Nephron progenitor cell (in vitro differentiated cells): ENCODE measurements around the gene CNOT8.
A peak's percentile ranks its signal among the peaks of the same experiment; 100 is the strongest.

Experiments
- DNase-seq: peaks from one replicate; pipeline ENCODE4 v3.0.0; 2021
- H3K27ac Mint-ChIP-seq: 2 replicates; pipeline ENCODE4 v1.8.0; 2021; ENCODE audit warnings: mild to moderate bottlenecking, moderate library complexity, mixed read lengths
- H3K27me3 Mint-ChIP-seq: 2 replicates; pipeline ENCODE4 v1.8.0; 2021; ENCODE audit warnings: mild to moderate bottlenecking, low read depth, mixed read lengths; ENCODE audit not compliant: poor library complexity
- H3K36me3 Mint-ChIP-seq: 2 replicates; pipeline ENCODE4 v1.8.0; 2021; ENCODE audit warnings: low read depth, mixed read lengths
- H3K4me1 Mint-ChIP-seq: 2 replicates; pipeline ENCODE4 v1.8.0; 2021; ENCODE audit warnings: mixed read lengths
- H3K4me3 Mint-ChIP-seq: 2 replicates; pipeline ENCODE4 v1.8.0; 2021; ENCODE audit warnings: mild to moderate bottlenecking, moderate library complexity, mixed read lengths
- H3K9me3 Mint-ChIP-seq: 2 replicates; pipeline ENCODE4 v1.8.0; 2021; ENCODE audit warnings: mild to moderate bottlenecking, moderate library complexity, mixed read lengths
- CTCF ChIP-seq: fragments of 200-600 bp; sonication (generic); IDR thresholded peaks from 2 replicates; pipeline ENCODE4 v1.5.0; 2021; ENCODE audit warnings: antibody characterized with exemption

The CNOT8 gene

GRCh38 chr5:154858297-154858971 is at the start of gene CNOT8:
CNOT8 (plus strand) TSS chr5:154858627; CDS start chr5:154863279, 4,652 bp downstream.
- Mint-ChIP-seq H3K27ac (peak within 1 kb of the TSS; percentile 100), H3K36me3 (peaks cover 20% of the 10 kb centered on the region), H3K4me3 (peak within 1 kb of the TSS; percentile 96), H3K27me3 (no peaks in the 10 kb centered on the region), H3K9me3 (no peaks in the 10 kb centered on the region), H3K4me1 (peaks cover 67% of the 10 kb centered on the region)
- DNase-seq = peak; percentile 97
- TF ChIP-seq CTCF = no peak

- Mint-ChIP-seq H3K4me1 (no peaks in the 10 kb centered on the region), H3K27me3 (no peaks in the 10 kb centered on the region), H3K36me3 (peaks cover 69% of the 10 kb centered on the region), H3K9me3 (no peaks in the 10 kb centered on the region), H3K27ac (peak overlapping the region; percentile 91), H3K4me3 (no peak overlapping the region)
- TF ChIP-seq CTCF = no peak
- no peak for DNase-seq
These were observed 47.2 kb upstream of the CNOT8 start for GRCh38 chr5:154811239-154811638.

GRCh38 chr5:154811653-154812465 is 46.6 kb upstream of the CNOT8 start:
- peak; percentile 84 for TF ChIP-seq CTCF
- Mint-ChIP-seq H3K4me3 (no peak overlapping the region), H3K9me3 (no peaks in the 10 kb centered on the region), H3K27ac (no peak overlapping the region), H3K36me3 (peaks cover 69% of the 10 kb centered on the region), H3K4me1 (no peaks in the 10 kb centered on the region), H3K27me3 (no peaks in the 10 kb centered on the region)
- peak; percentile 56 for DNase-seq

GRCh38 chr5:154813158-154813557 is 45.3 kb upstream of the CNOT8 start:
- no peaks in the 10 kb centered on the region for H3K4me1 Mint-ChIP-seq
- no peak for TF ChIP-seq CTCF
- H3K27me3 Mint-ChIP-seq = no peaks in the 10 kb centered on the region
- H3K27ac Mint-ChIP-seq = no peak overlapping the region
- DNase-seq = no peak
- H3K4me3 Mint-ChIP-seq = no peak overlapping the region
- peaks cover 72% of the 10 kb centered on the region for H3K36me3 Mint-ChIP-seq
- no peaks in the 10 kb centered on the region for H3K9me3 Mint-ChIP-seq

GRCh38 chr5:154813736-154814135 is 44.7 kb upstream of the CNOT8 start:
- no peak for DNase-seq
- peaks cover 72% of the 10 kb centered on the region for H3K36me3 Mint-ChIP-seq
- no peak for TF ChIP-seq CTCF
- H3K4me1 Mint-ChIP-seq = peaks cover 3% of the 10 kb centered on the region
- H3K9me3 Mint-ChIP-seq = no peaks in the 10 kb centered on the region
- no peak overlapping the region for H3K4me3 Mint-ChIP-seq
- H3K27ac Mint-ChIP-seq = no peak overlapping the region
- H3K27me3 Mint-ChIP-seq = no peaks in the 10 kb centered on the region
